GM04504 (cell line): ENCODE measurements around the gene DHRSX.

ENCODE experiments used
- DNase-seq: peaks from one replicate; pipeline ENCODE4 v3.0.0-alpha.2; 2012; ENCODE audit warnings: low read depth

Gene DHRSX

GRCh38 chrX:2452799-2453198, 48.0 kb downstream of the DHRSX start:
- DNase-seq, result no peak

GRCh38 chrX:2452317-2452784, 48.4 kb downstream of the DHRSX start:
- DNase-seq, result no peak

- no peak for DNase-seq
Measured at GRCh38 chrX:2451501-2452316, 49.1 kb downstream of the DHRSX start.

GRCh38 chrX:2450681-2451080, 50.1 kb downstream of the DHRSX start:
- no peak for DNase-seq

GRCh38 chrX:2449135-2449886, 51.5 kb downstream of the DHRSX start:
- DNase-seq, result no peak

- DNase-seq, result no peak
Measured at GRCh38 chrX:2447484-2447883, 53.3 kb downstream of the DHRSX start.

- no peak for DNase-seq
Measured at GRCh38 chrX:2446815-2447214, 54.0 kb downstream of the DHRSX start.

- no peak for DNase-seq
Measured at GRCh38 chrX:2445662-2446623, 54.8 kb downstream of the DHRSX start.

- DNase-seq, result no peak
Measured at GRCh38 chrX:2442694-2443093, 58.1 kb downstream of the DHRSX start.

- DNase-seq, result no peak
Measured at GRCh38 chrX:2441466-2441865, 59.3 kb downstream of the DHRSX start.

GRCh38 chrX:2439613-2440012, 61.2 kb downstream of the DHRSX start:
- no peak for DNase-seq

GRCh38 chrX:2435465-2435864, 65.3 kb downstream of the DHRSX start:
- no peak for DNase-seq

- DNase-seq, result no peak
Measured at GRCh38 chrX:2434270-2435163, 66.3 kb downstream of the DHRSX start.

- no peak for DNase-seq
Measured at GRCh38 chrX:2432298-2432863, 68.4 kb downstream of the DHRSX start.

GRCh38 chrX:2430265-2430825, 70.4 kb downstream of the DHRSX start:
- no peak for DNase-seq

GRCh38 chrX:2427737-2428136, 73.0 kb downstream of the DHRSX start:
- DNase-seq, result no peak

- no peak for DNase-seq
Measured at GRCh38 chrX:2427147-2427546, 73.6 kb downstream of the DHRSX start.

- DNase-seq, result no peak
Measured at GRCh38 chrX:2426289-2426882, 74.4 kb downstream of the DHRSX start.

GRCh38 chrX:2425286-2426071, 75.3 kb downstream of the DHRSX start:
- no peak for DNase-seq
